Natural killer cell (primary cell): ENCODE results near the gene HTR7. TPM values are rescaled to one million over a fixed set of nuclear protein-coding genes. Genes with fewer than 3 reads are reported as not detected.

Experiments used
- ATAC-seq, 3 donors: fragments of 150-1000 bp in 2 of 3; fragments of 200-7000 bp in 1 of 3; cut with Tn5 transposase; 1 replicate in 1 of 3; 2 replicates in 2 of 3; pipeline ENCODE4 v1.10.0; 2021; ENCODE audit warnings: mild to moderate bottlenecking in 2 of 3, moderate library complexity in 2 of 3
- DNase-seq, 2 donors: peaks; one replicate each; pipeline versions ENCODE4 v3.0.0 to v3.0.0-alpha.2; 2013 to 2021; ENCODE audit warnings: mixed read lengths in 1 of 2
- H3K27ac ChIP-seq: one replicate; pipeline ENCODE4 v1.5.1; 2013; ENCODE audit warnings: mild to moderate bottlenecking, low read length
- H3K27me3 ChIP-seq: one replicate; pipeline ENCODE4 v1.6.1; 2013; ENCODE audit warnings: low read length; ENCODE audit not compliant: control insufficient read depth, insufficient read depth
- H3K36me3 ChIP-seq: one replicate; pipeline ENCODE4 v1.6.1; 2013; ENCODE audit warnings: low read length; ENCODE audit not compliant: control insufficient read depth, insufficient read depth
- H3K4me1 ChIP-seq: one replicate; pipeline ENCODE4 v1.6.1; 2013; ENCODE audit warnings: low read length; ENCODE audit not compliant: control insufficient read depth, insufficient read depth
- H3K4me3 ChIP-seq: one replicate; pipeline ENCODE4 v1.5.1; 2013; ENCODE audit warnings: low read length
- H3K9me3 ChIP-seq: one replicate; pipeline ENCODE4 v1.6.1; 2013; ENCODE audit warnings: low read length; ENCODE audit not compliant: control insufficient read depth, insufficient read depth
- H3K27ac Mint-ChIP-seq, 2 donors: one replicate each; pipeline ENCODE4 v1.8.0; 2022; ENCODE audit warnings: mild to moderate bottlenecking in 2 of 2, mixed read lengths in 2 of 2, moderate library complexity in 1 of 2
- H3K27me3 Mint-ChIP-seq, 2 donors: one replicate each; pipeline ENCODE4 v1.8.0; 2022; ENCODE audit warnings: low read depth in 2 of 2, mixed read lengths in 2 of 2
- H3K36me3 Mint-ChIP-seq: one replicate; pipeline ENCODE4 v1.8.0; 2022; ENCODE audit warnings: mixed read lengths
- H3K4me1 Mint-ChIP-seq, 2 donors: one replicate each; pipeline ENCODE4 v1.8.0; 2022; ENCODE audit warnings: mixed read lengths in 2 of 2
- H3K4me3 Mint-ChIP-seq: one replicate; pipeline ENCODE4 v1.8.0; 2022; ENCODE audit warnings: mild to moderate bottlenecking, moderate library complexity, mixed read lengths
- H3K9me3 Mint-ChIP-seq, 2 donors: one replicate each; pipeline ENCODE4 v1.8.0; 2022; ENCODE audit warnings: mixed read lengths in 2 of 2
- CTCF ChIP-seq: fragments of 200-600 bp; IDR thresholded peaks from one replicate; pipeline ENCODE4 v1.8.0; 2022; ENCODE audit warnings: antibody characterized with exemption
- WGBS: methylation state at CpG from one replicate; pipeline ENCODE4 v1.1.7; 2013; ENCODE audit warnings: missing lambda C conversion rate; ENCODE audit not compliant: insufficient coverage; 5-methylcytosine and 5-hydroxymethylcytosine counted together
- intact Hi-C: fragments of 100-400 bp; cut with micrococcal nuclease; formaldehyde crosslinking; loops from one replicate; pipeline ENCODE4 v1.14.2; 2022
- total RNA-seq, 4 donors: library from RNA; stranded (reverse); fragments of 120-200 nt in 1 of 4; gene quantifications; one replicate each; pipeline versions ENCODE4 v1.2.3 to v1.2.4, GENCODE V29; 2013 to 2022

Gene HTR7
- total RNA-seq, 3 donors from 2014 or later (not counting 1 experiment from before 2014, with no cell fraction given) = 0.11 to 0.20 TPM; not detected in 1

DNA sequence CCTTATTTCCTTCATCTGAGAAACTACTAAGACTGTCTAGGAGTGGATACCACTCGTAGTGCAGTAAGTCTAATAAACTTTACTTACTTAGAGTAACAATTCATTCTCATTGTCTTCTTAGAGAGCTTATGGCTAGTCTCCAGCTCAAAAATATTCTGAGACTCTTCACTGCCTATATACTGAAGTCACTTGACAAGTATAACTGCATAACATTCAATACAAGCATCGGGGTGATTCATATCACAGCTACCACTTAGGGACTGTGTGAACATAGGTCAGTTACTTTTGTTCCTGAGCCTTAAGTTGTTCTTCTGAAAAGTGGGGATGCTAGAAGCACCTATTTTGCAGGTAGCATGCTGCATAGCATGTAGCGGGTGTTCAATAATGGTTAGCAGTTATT lies 111.0 kb downstream of the HTR7 start:
- no peak for TF ChIP-seq CTCF
- peaks cover 8 to 23% of the 10 kb centered on the region in 2 donors for H3K27me3 Mint-ChIP-seq
- no peak overlapping the region for H3K4me3 ChIP-seq
- DNase-seq = no peak
- intact Hi-C loops = no loop called here
- no peak overlapping the region for H3K27ac Mint-ChIP-seq
- H3K9me3 ChIP-seq = no peaks in the 10 kb centered on the region
- no peaks in the 10 kb centered on the region for H3K4me1 Mint-ChIP-seq
- no peak for ATAC-seq
- H3K9me3 Mint-ChIP-seq = peaks cover 0 to 2% of the 10 kb centered on the region in 2 donors
- no peaks in the 10 kb centered on the region for H3K36me3 Mint-ChIP-seq
- no peaks in the 10 kb centered on the region for H3K36me3 ChIP-seq
- no peak overlapping the region for H3K4me3 Mint-ChIP-seq
- no peak overlapping the region for H3K27ac ChIP-seq
- no peaks in the 10 kb centered on the region for H3K4me1 ChIP-seq
- peaks cover 2% of the 10 kb centered on the region for H3K27me3 ChIP-seq
- WGBS = 70% methylated on average over 2 of the region's 3 CpGs

DNA sequence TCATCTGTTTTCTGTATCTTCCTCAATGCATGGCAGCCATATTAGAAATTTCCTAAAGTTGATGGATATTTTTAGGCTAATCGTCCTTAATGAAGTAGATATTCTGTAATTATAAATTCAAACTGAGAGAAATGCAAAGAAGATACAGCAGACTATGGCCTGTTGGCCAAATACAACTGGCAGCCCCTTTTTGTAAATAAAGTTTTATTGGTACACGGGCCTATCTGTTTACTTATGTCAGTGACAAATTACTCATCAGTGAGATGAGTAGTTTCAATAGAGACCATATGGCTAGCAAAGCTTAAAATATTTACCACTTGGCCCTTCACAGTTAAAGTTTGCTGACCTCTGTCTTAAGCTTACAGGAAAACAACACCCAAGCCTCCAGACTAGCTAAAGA lies 112.3 kb downstream of the HTR7 start:
- H3K27ac Mint-ChIP-seq = no peak overlapping the region
- no peak for TF ChIP-seq CTCF
- H3K4me1 Mint-ChIP-seq = no peaks in the 10 kb centered on the region
- Histone ChIP-seq H3K27me3 (peaks cover 2% of the 10 kb centered on the region), H3K9me3 (no peaks in the 10 kb centered on the region), H3K4me1 (no peaks in the 10 kb centered on the region), H3K27ac (no peak overlapping the region), H3K4me3 (no peak overlapping the region), H3K36me3 (no peaks in the 10 kb centered on the region)
- H3K9me3 Mint-ChIP-seq = peaks cover 0 to 2% of the 10 kb centered on the region in 2 donors
- intact Hi-C loops = no loop called here
- no peak overlapping the region for H3K4me3 Mint-ChIP-seq
- no peaks in the 10 kb centered on the region for H3K36me3 Mint-ChIP-seq
- ATAC-seq (no peak), DNase-seq (no peak)
- H3K27me3 Mint-ChIP-seq = peaks cover 5 to 11% of the 10 kb centered on the region in 2 donors
- 100% methylated on average over 1 of the region's 2 CpGs for WGBS

GRCh38 chr10:90743291-90743690 lies 114.5 kb downstream of the HTR7 start:
- Histone ChIP-seq H3K36me3 (no peaks in the 10 kb centered on the region), H3K27me3 (peaks cover 2% of the 10 kb centered on the region), H3K27ac (no peak overlapping the region), H3K9me3 (no peaks in the 10 kb centered on the region), H3K4me1 (no peaks in the 10 kb centered on the region), H3K4me3 (no peak overlapping the region)
- intact Hi-C loops = no loop called here
- no peak overlapping the region for H3K4me3 Mint-ChIP-seq
- WGBS = 78% methylated on average over 3 of the region's 3 CpGs
- ATAC-seq (no peak), DNase-seq (no peak)
- H3K27me3 Mint-ChIP-seq = peaks cover 5 to 8% of the 10 kb centered on the region in 2 donors
- H3K9me3 Mint-ChIP-seq = peaks cover 0 to 2% of the 10 kb centered on the region in 2 donors
- no peaks in the 10 kb centered on the region for H3K4me1 Mint-ChIP-seq
- no peaks in the 10 kb centered on the region for H3K36me3 Mint-ChIP-seq
- TF ChIP-seq CTCF = no peak
- no peak overlapping the region for H3K27ac Mint-ChIP-seq

DNA sequence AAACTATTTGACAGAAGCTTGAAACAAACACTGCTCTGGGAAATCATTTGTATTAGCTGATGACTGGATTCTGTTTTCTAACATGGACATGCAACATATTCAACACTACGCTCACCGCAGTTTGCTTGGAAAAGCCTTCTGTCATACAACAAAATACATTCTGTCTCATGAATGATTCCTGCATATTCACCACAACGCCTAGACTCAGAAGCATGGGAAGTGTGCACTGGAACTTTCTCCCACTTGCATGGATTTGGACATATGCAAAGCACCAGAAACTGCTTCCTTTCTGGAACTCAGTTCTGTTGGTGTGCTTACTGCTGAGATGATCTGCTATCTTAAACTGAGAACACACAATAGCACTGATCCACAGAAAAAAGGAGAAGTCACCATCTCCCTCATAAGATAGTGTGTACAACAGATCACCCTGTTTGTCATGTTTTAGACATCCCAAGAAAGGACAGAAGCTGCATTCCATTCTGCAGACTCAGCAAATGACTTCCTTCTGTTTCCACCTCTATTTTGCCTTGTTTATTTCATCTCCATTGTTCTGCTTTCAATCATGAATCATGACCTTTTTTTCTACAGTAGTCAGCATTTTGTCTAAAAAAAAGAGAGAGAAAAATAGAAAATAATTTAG lies 115.8 kb downstream of the HTR7 start:
- ATAC-seq (no peak), DNase-seq (no peak)
- Mint-ChIP-seq H3K36me3 (no peaks in the 10 kb centered on the region), H3K27ac (no peak overlapping the region), H3K9me3 (peaks cover 0 to 2% of the 10 kb centered on the region in 2 donors), H3K27me3 (peaks cover 5 to 6% of the 10 kb centered on the region in 2 donors), H3K4me1 (no peaks in the 10 kb centered on the region), H3K4me3 (no peak overlapping the region)
- Histone ChIP-seq H3K27ac (no peak overlapping the region), H3K4me1 (no peaks in the 10 kb centered on the region), H3K4me3 (no peak overlapping the region), H3K27me3 (no peaks in the 10 kb centered on the region), H3K36me3 (no peaks in the 10 kb centered on the region), H3K9me3 (no peaks in the 10 kb centered on the region)
- 87% methylated on average over 3 of the region's 3 CpGs for WGBS
- no peak for TF ChIP-seq CTCF
- intact Hi-C loops = no loop called here
